BLaER1 treated with 17β-estradiol and CSF1 and Interleukin-3, amounts not matched to agents 10 nM and 100 nM (cell line): ENCODE measurements around the gene BRD1.
"Not testable (repeated sequence)": the region's sequence is repeated elsewhere in the genome, so short reads cannot be mapped to it uniquely, and the experiment has no call there.

Experiments
- H3K27ac ChIP-seq, 11 experiments: shearing (Covaris generic); formaldehyde crosslinking; 2 replicates each; pipeline ENCODE4 v1.8.1; 2022
- H3K27me3 ChIP-seq, 11 experiments: shearing (Covaris generic); formaldehyde crosslinking; 2 replicates each; pipeline ENCODE4 v1.8.1; 2022
- H3K36me3 ChIP-seq, 11 experiments: shearing (Covaris generic); formaldehyde crosslinking; 2 replicates each; pipeline ENCODE4 v1.8.1; 2022
- H3K4me1 ChIP-seq, 10 experiments: shearing (Covaris generic); formaldehyde crosslinking; 2 replicates each; pipeline ENCODE4 v1.8.1; 2022
- H3K4me2 ChIP-seq, 11 experiments: shearing (Covaris generic); formaldehyde crosslinking; 2 replicates each; pipeline ENCODE4 v1.8.1; 2022
- H3K4me3 ChIP-seq, 10 experiments: shearing (Covaris generic); formaldehyde crosslinking; 2 replicates each; pipeline ENCODE4 v1.8.1; 2022
- H3K9ac ChIP-seq, 11 experiments: shearing (Covaris generic); formaldehyde crosslinking; 2 replicates each; pipeline ENCODE4 v1.8.1; 2022
- H3K9me3 ChIP-seq, 11 experiments: shearing (Covaris generic); formaldehyde crosslinking; replicated peaks in 1 of 11; 2 replicates each; pipeline ENCODE4 v1.8.1; 2022
- H4K20me1 ChIP-seq, 11 experiments: shearing (Covaris generic); formaldehyde crosslinking; 2 replicates each; pipeline ENCODE4 v1.8.1; 2022
- Cebpa-rat ChIP-seq, 11 experiments: shearing (Covaris generic); IDR thresholded peaks; 2 replicates each; pipeline ENCODE4 v1.8.1; 2022

Gene BRD1

DNA sequence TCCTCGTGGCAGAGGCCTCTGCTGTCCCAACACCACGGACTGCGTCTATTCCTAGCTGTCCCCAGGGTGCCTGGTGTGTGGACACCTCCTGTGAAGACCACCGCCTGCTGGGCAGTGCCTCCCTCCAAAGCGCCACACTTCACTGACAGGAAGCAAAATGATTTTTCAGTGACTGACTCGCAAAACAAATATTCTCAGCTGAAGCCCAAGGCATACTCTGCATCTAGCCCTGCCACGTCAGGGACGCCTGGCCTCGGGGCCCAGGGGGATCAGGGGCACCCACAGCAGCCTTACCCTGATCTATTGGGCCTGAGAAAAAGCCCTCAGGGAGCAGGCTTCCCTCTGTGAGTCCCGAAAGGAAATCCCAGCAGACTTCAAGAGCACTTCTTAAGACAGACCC, 2.2 kb downstream of the BRD1 start:
- no peak for TF ChIP-seq Cebpa-rat (IDR thresholded peaks at IDR 0.05)
- H3K4me1 ChIP-seq: peaks cover 31 to 82% (median 56%) of the 10 kb centered on the region in 10 experiments
- H4K20me1 ChIP-seq: peaks cover 64 to 68% (median 67%) of the 10 kb centered on the region in 11 experiments
- H3K36me3 ChIP-seq: peaks cover 38 to 54% (median 51%) of the 10 kb centered on the region in 11 experiments
- H3K27me3 ChIP-seq: no peaks in the 10 kb centered on the region
- H3K4me2 ChIP-seq: peak overlapping the region; percentile 89 to 99 (median 98)
- H3K9ac ChIP-seq: peak overlapping the region; percentile 93 to 99 (median 98)
- H3K27ac ChIP-seq: peak overlapping the region in 7 of 11 experiments; percentile 92 to 97 (median 95); a peak in 11 of 22 replicates
- 0 out of 22 replicates have a peak, but pooled peaks cover 0 to 8% (median 0%) of the 10 kb centered on the region in 11 experiments for H3K9me3 ChIP-seq
- peak overlapping the region; percentile 65 to 98 (median 92) for H3K4me3 ChIP-seq

DNA sequence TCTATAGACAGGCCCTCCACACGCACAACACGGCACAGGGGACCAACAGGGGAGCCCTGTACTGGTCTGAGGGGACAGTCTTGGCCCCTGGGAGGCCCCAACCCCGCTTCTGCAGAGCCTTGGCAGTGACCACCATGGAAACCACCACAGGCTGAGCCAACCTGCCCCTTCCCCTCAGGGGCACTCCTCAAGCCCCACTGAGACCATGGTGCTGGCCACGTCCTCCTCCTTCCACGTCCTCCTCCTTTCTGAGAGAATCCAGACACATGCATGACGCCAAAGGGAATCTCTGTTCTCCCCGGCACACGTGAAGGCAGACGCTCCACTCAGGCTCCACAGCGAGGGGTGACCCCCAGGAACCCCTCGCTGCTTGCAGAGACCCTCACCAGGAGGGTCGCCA, 2.7 kb downstream of the BRD1 start:
- H3K27me3 ChIP-seq: no peaks in the 10 kb centered on the region
- H3K27ac ChIP-seq: peak overlapping the region in 7 of 11 experiments; percentile 5 to 97 (median 94); a peak in 10 of 22 replicates
- 0 out of 22 replicates have a peak, but pooled peaks cover 0 to 8% (median 0%) of the 10 kb centered on the region in 11 experiments for H3K9me3 ChIP-seq
- H3K4me3 ChIP-seq: peak overlapping the region; percentile 65 to 98 (median 92)
- peaks cover 43 to 59% (median 56%) of the 10 kb centered on the region in 11 experiments for H3K36me3 ChIP-seq
- H3K9ac ChIP-seq: peak overlapping the region; percentile 93 to 99 (median 98)
- no peak for TF ChIP-seq Cebpa-rat (IDR thresholded peaks at IDR 0.05)
- H3K4me2 ChIP-seq: peak overlapping the region; percentile 89 to 99 (median 98)
- peaks cover 35 to 82% (median 57%) of the 10 kb centered on the region in 10 experiments for H3K4me1 ChIP-seq
- peaks cover 69 to 73% (median 72%) of the 10 kb centered on the region in 11 experiments for H4K20me1 ChIP-seq

DNA sequence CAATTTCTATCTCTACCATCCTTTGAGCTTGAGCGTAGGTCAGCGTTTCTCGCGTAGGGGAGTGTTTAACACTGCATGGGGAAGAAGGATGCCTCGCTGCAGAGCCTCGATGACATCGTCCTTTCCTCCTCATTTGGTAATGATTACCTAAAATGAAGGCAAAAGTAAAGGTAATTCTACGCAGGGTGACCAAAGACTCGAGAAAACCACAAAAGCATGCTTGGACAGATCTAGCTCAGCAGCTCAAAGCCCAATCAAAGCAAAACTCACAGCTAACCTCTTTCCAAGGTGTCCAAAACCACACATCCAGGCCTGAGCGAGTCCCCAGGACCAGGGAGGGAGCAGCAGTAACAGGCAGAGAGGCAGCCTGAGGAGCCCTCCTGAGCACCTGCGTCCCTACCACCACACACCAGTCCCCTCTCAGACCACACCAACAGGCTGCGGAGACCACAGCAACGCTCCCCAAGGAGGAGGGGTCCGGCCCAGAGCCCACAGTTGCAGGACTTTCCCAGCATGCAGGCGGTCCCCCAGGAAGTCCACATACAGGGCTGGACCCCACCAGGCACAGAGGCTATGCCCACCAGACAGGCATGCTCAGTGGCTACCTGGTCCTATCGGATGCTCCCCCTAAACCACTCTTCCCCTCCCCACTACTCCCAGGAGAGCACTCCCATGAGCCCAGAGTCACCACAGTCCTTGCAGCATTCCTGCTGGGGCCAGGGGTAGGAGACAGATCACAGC, 3.3 kb downstream of the BRD1 start:
- 0 out of 22 replicates have a peak, but pooled peaks cover 0 to 4% (median 0%) of the 10 kb centered on the region in 11 experiments for H3K9me3 ChIP-seq
- peaks cover 35 to 76% (median 57%) of the 10 kb centered on the region in 10 experiments for H3K4me1 ChIP-seq
- TF ChIP-seq Cebpa-rat (IDR thresholded peaks at IDR 0.05): no peak
- peak overlapping the region; percentile 89 to 99 (median 98) for H3K4me2 ChIP-seq
- H3K9ac ChIP-seq: peak overlapping the region; percentile 93 to 99 (median 98); a peak in 21 of 22 replicates
- H3K36me3 ChIP-seq: peaks cover 48 to 65% (median 62%) of the 10 kb centered on the region in 11 experiments
- H4K20me1 ChIP-seq: peaks cover 75 to 79% (median 78%) of the 10 kb centered on the region in 11 experiments
- H3K27me3 ChIP-seq: no peaks in the 10 kb centered on the region
- peak overlapping the region; percentile 65 to 98 (median 92); a peak in 13 of 20 replicates for H3K4me3 ChIP-seq
- peak overlapping the region in 7 of 11 experiments; percentile 5 to 97 (median 94); a peak in 8 of 22 replicates for H3K27ac ChIP-seq

DNA sequence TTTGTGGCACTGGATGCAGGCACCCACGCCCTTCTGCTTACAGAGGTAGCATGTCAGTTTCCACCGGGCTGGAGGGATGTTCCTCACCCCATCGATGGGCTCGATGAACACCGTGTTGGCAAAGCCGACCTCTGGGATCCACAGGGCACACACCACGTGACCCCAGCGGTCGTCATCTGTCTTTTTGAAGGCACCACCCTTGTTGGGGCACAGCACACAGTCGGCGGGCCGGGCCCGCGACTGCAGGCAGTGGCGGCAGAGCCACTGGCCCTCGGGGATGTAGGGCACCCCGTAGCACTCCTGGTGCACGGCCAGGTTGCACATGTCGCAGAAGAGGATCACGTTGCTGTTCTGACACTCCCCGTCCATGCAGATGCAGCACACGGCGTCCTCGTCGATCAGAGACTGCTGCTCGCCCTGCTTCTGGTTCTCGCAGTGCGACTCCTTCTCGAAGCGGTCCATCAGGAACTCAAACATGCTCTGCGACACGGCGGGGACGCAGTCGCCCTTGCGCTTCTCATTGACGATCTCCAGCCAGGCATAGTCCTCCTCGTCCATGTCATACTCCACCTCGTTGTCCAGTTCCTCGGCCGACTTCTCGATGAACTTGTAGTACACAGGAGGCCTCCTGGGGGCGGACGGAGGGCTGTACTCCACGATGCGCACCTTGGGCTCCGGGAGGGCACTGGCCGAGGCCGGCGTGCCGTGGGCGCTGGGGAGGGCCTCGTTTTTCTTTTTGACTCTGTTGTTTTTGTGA, 4.2 kb downstream of the BRD1 start:
- H3K36me3 ChIP-seq: peaks cover 56 to 74% (median 71%) of the 10 kb centered on the region in 11 experiments
- no peak for TF ChIP-seq Cebpa-rat (IDR thresholded peaks at IDR 0.05)
- no peak overlapping the region for H3K27ac ChIP-seq
- H3K4me3 ChIP-seq: no peak overlapping the region
- H3K9ac ChIP-seq: peak overlapping the region in 4 of 11 experiments; percentile 26 to 98 (median 96); a peak in 2 of 22 replicates
- peaks cover 84 to 88% (median 87%) of the 10 kb centered on the region in 11 experiments for H4K20me1 ChIP-seq
- peak overlapping the region in 5 of 11 experiments; percentile 18 to 99 (median 98); a peak in 4 of 22 replicates for H3K4me2 ChIP-seq
- no peaks in the 10 kb centered on the region for H3K9me3 ChIP-seq
- H3K4me1 ChIP-seq: peaks cover 33 to 68% (median 57%) of the 10 kb centered on the region in 10 experiments
- H3K27me3 ChIP-seq: no peaks in the 10 kb centered on the region

DNA sequence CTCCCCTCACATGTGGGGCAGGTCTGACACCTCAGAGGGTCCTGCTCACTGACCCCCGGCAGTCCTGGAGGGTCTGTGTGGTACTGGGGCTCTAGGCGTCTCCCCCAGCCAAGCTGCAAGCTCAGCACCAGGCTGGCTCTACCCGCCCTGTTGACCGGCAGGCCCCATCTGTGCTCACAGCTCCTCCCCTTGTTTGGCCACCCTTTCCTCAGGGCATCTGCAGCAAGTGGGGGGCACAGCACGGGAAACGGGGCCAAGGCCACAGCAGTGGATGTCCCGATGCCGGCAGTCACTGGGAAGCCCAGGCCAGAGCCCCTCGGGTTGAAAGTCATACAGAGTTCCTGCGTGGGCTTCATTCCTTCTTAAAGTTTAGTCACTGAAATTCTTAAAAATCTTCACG, 5.9 kb downstream of the BRD1 start:
- H3K9ac ChIP-seq: peak overlapping the region in 7 of 11 experiments; percentile 10 to 37 (median 30); a peak in 6 of 22 replicates
- H3K4me3 ChIP-seq, H3K27ac ChIP-seq, H3K27me3 ChIP-seq, H3K9me3 ChIP-seq: not testable (repeated sequence)
- H4K20me1 ChIP-seq: peaks cover 100% of the 10 kb centered on the region in 11 experiments
- H3K4me1 ChIP-seq: peaks cover 29 to 70% (median 54%) of the 10 kb centered on the region in 10 experiments
- H3K4me2 ChIP-seq: peak overlapping the region in 3 of 11 experiments; percentile 8 to 32 (median 10); a peak in 2 of 22 replicates
- H3K36me3 ChIP-seq: peaks cover 73 to 91% (median 88%) of the 10 kb centered on the region in 11 experiments

DNA sequence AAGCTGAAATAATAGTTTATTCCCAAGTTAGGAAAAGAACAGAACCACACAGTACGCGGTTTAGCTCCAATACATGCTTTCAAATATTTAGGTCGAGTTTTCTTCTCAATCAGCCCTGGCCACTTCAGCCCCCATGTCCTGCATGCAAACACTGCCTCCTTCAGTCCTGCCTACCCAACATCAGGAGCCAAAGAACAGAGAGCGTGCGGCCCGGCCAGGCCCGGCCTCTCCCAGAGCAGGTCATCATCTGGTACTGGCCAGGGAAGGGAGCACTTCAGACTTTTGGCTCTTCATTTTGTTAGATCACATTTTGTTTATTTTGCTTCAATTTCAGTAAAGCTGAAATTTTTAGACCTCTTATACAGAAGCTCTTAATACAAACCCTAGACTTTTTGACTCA, 6.7 kb downstream of the BRD1 start:
- Histone ChIP-seq H3K27ac (no peak overlapping the region), H3K9me3 (no peaks in the 10 kb centered on the region), H3K36me3 (peaks cover 81 to 99% (median 96%) of the 10 kb centered on the region in 11 experiments), H3K4me1 (peaks cover 29 to 72% (median 59%) of the 10 kb centered on the region in 10 experiments), H3K4me2 (peak overlapping the region in 5 of 11 experiments; percentile 4 to 22 (median 5); a peak in 5 of 22 replicates), H3K9ac (peak overlapping the region in 5 of 11 experiments; percentile 2 to 37 (median 31); a peak in 3 of 22 replicates), H3K27me3 (no peaks in the 10 kb centered on the region), H4K20me1 (peaks cover 100% of the 10 kb centered on the region in 11 experiments), H3K4me3 (no peak overlapping the region)
- TF ChIP-seq Cebpa-rat (IDR thresholded peaks at IDR 0.05): no peak

DNA sequence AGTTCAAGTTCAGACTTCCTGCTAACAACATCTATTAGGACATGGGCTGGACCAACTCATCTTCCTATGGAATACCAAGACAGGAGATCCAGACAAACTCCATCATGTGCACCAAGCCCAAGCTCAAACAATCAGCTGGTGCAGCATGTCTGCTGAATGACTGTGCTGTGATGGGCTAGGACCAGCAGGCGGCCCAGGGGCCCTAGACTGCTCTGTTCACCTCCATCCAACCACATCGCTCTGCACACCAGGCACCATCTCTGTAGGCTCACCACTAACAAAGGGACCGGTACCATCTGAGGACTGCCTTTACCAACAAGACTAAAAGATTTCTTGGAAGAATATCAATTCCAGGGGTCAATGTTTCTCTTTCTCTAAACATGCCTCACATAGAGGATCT, 10.3 kb downstream of the BRD1 start:
- Histone ChIP-seq H4K20me1 (peaks cover 100% of the 10 kb centered on the region in 11 experiments), H3K4me2 (no peak overlapping the region; a peak in 1 of 22 replicates), H3K4me3 (no peak overlapping the region), H3K4me1 (peaks cover 12 to 56% (median 45%) of the 10 kb centered on the region in 10 experiments; a peak in 17 of 20 replicates), H3K9me3 (no peaks in the 10 kb centered on the region), H3K27ac (no peak overlapping the region), H3K9ac (no peak overlapping the region), H3K36me3 (peaks cover 91 to 100% (median 98%) of the 10 kb centered on the region in 11 experiments), H3K27me3 (no peaks in the 10 kb centered on the region)
- no peak for TF ChIP-seq Cebpa-rat (IDR thresholded peaks at IDR 0.05)

DNA sequence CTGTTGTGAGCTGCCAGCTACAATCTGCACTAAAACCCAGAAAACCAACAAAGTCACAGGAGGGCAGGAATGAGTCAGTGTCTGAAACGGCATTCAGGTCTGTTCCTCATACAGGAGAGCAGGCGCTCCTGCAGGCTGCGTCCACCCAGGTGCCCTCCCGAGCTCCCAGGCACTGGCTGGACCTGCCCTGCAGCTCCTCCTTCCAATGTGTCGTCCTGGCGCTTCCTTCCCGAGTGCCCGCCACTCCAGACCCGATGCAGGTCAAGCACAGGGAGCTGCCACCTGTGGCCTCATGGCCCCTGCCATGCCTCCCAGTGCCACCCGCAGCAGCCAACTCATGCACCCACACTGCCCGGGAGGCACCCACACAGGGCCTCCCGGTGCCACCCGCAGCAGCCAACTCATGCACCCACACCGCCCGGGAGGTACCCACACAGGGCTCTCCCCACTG, 12.0 kb downstream of the BRD1 start:
- H3K4me1 ChIP-seq: peaks cover 22 to 57% (median 49%) of the 10 kb centered on the region in 10 experiments
- H3K27me3 ChIP-seq: no peaks in the 10 kb centered on the region
- H3K4me2 ChIP-seq: peak overlapping the region in 6 of 11 experiments; percentile 4 to 25 (median 12); a peak in 4 of 22 replicates
- no peak overlapping the region for H3K9ac ChIP-seq
- H3K9me3 ChIP-seq: no peaks in the 10 kb centered on the region
- H4K20me1 ChIP-seq: peaks cover 100% of the 10 kb centered on the region in 11 experiments
- no peak overlapping the region for H3K27ac ChIP-seq
- TF ChIP-seq Cebpa-rat (IDR thresholded peaks at IDR 0.05): no peak
- H3K36me3 ChIP-seq: peaks cover 75 to 98% (median 96%) of the 10 kb centered on the region in 11 experiments
- H3K4me3 ChIP-seq: no peak overlapping the region
